Cardiac muscle cell (in vitro differentiated cells and primary cell): ENCODE data around the gene EZH2. TPM values are rescaled to one million over a fixed set of nuclear protein-coding genes. Genes with fewer than 3 reads are reported as not detected.

Experiments used
- DNase-seq, 2 donors: peaks; one replicate each; pipeline versions ENCODE4 v3.0.0 to v3.0.0-alpha.2; 2010 to 2017; ENCODE audit warnings: low read depth in 1 of 2, low spot score in 1 of 2
- H3K27ac ChIP-seq: fragments of 200-600 bp; sonication (generic); 2 replicates; pipeline ENCODE4 v1.5.1; 2016
- H3K27me3 ChIP-seq: fragments of 200-600 bp; sonication (generic); 2 replicates; pipeline ENCODE4 v1.6.0; 2016; ENCODE audit warnings: control low read depth
- H3K36me3 ChIP-seq: fragments of 200-600 bp; sonication (generic); 2 replicates; pipeline ENCODE4 v1.5.1; 2016; ENCODE audit warnings: control low read depth
- H3K4me1 ChIP-seq: fragments of 200-600 bp; sonication (generic); 2 replicates; pipeline ENCODE4 v1.8.1; 2017; ENCODE audit warnings: low read depth, mild to moderate bottlenecking, mixed run types
- H3K4me3 ChIP-seq: fragments of 200-600 bp; sonication (generic); 2 replicates; pipeline ENCODE4 v1.5.1; 2016; ENCODE audit warnings: mild to moderate bottlenecking
- H3K9me3 ChIP-seq: fragments of 200-600 bp; sonication (generic); 2 replicates; pipeline ENCODE4 v1.5.1; 2017; ENCODE audit warnings: low read depth, mild to moderate bottlenecking, control low read depth
- polyA plus RNA-seq: library from polyadenylated mRNA; unstranded; fragments of >200 nt; fragmentation: Nextera tagmentation; extraction: Ambion mirVana; gene quantifications from 2 replicates; pipeline ENCODE4 v1.2.1, GENCODE V29; 2016
- total RNA-seq: library from RNA; depleted of rRNA; stranded (reverse); fragments of >200 nt; gene quantifications from 2 replicates; pipeline ENCODE4 v1.2.3, GENCODE V29; 2016
- TF ChIP-seq, protein P1 (sequence below): IDR thresholded peaks from 2 replicates; pipeline ENCODE4 v1.5.1; 2012; ENCODE audit warnings: low read depth, mild to moderate bottlenecking, low read length

EZH2 gene
- total and polyA plus RNA-seq, 2 experiments from 2014 or later = 18.7 to 28.4 TPM

DNA sequence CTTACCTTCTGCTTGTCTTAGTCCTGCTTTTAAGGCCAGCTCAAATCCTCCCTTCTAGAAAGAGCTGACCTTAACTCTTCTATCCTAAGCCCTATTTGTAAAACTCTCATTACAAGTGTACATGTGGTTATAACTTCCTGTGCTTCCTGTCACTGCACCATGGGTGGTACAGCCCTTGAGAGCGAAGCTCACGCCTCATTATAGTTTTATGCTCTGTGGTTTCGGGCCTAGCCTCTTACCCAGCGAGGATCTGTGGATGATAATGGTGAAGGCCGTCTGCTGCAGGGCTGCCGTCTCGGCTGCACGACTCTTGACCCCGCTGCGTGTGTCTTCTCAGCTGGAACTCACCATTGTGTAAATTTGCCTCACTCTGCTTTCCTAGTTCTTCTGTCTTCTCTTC, 110.8 kb downstream of the EZH2 start:
- DNase-seq = no peak
- Histone ChIP-seq H3K9me3 (no peaks in the 10 kb centered on the region), H3K27me3 (no peaks in the 10 kb centered on the region), H3K4me3 (no peak overlapping the region), H3K4me1 (no peaks in the 10 kb centered on the region), H3K36me3 (peaks cover 57% of the 10 kb centered on the region), H3K27ac (peak overlapping the region; percentile 23)
- TF ChIP-seq, protein P1, sequence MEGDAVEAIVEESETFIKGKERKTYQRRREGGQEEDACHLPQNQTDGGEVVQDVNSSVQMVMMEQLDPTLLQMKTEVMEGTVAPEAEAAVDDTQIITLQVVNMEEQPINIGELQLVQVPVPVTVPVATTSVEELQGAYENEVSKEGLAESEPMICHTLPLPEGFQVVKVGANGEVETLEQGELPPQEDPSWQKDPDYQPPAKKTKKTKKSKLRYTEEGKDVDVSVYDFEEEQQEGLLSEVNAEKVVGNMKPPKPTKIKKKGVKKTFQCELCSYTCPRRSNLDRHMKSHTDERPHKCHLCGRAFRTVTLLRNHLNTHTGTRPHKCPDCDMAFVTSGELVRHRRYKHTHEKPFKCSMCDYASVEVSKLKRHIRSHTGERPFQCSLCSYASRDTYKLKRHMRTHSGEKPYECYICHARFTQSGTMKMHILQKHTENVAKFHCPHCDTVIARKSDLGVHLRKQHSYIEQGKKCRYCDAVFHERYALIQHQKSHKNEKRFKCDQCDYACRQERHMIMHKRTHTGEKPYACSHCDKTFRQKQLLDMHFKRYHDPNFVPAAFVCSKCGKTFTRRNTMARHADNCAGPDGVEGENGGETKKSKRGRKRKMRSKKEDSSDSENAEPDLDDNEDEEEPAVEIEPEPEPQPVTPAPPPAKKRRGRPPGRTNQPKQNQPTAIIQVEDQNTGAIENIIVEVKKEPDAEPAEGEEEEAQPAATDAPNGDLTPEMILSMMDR = no peak

DNA sequence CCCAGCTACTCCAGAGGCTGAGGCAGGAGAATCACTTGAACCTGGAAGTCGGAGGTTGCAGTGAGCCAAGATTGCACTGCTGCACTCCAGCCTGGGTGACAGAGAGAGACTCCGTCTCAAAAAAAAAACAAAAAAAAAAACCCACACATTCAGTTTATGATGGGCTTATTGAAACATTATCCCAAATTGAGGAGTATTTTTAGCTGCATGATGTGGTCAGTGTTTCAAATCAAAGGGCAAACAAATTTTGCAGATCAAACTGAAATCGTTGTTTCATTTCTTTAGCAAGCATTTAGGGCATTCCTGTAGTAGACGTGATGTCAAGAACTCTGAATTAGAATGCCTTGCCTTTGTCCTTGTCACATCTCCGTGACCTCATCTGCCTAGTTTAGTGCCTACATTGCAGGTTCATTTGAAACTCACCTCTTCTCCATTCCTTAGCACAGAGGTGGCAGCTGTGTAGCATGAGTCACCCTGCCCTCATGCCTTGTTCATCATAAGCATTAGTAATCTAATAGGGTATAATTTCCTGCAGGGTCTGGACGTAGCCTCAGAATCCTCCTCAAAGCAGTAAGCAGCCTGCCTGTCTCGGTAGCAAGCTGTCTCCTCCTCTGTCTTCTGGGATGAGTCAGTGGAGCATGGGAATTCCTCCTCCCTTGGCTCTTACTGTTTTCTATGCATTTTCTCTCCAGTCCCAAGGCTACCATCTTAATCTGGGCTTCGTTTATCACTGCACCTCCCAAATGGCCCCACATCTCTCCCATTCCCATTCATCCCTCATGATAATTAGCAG, 111.6 kb downstream of the EZH2 start:
- no peaks in the 10 kb centered on the region for H3K27me3 ChIP-seq
- no peaks in the 10 kb centered on the region for H3K9me3 ChIP-seq
- no peak overlapping the region for H3K4me3 ChIP-seq
- H3K27ac ChIP-seq = peak overlapping the region; percentile 23
- peak in 1 of 2 donors; percentile 64 for DNase-seq
- TF ChIP-seq, protein P1 = no peak
- H3K4me1 ChIP-seq = no peaks in the 10 kb centered on the region
- peaks cover 62% of the 10 kb centered on the region for H3K36me3 ChIP-seq

DNA sequence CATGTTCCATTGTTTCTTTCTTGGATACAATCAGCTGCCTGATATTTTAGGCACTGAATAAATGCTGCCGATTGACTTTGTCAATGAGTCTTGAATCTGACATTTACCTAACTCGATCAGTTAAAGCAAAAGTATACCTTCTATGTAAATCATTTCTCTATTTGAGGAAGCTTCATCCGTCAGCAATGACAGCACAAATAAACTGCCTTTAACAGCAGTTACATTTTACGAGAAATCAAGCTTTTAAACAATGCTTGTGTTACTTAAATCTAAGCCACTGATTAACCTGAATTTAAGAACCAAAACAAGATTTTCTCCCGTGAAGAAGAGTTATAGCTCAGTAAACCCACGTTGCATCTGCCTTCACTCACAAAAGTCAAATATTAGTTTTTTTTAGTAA, 114.1 kb downstream of the EZH2 start:
- Histone ChIP-seq H3K4me3 (no peak overlapping the region), H3K4me1 (no peaks in the 10 kb centered on the region), H3K27me3 (no peaks in the 10 kb centered on the region), H3K9me3 (no peaks in the 10 kb centered on the region), H3K36me3 (peaks cover 61% of the 10 kb centered on the region), H3K27ac (no peak overlapping the region)
- TF ChIP-seq, protein P1 = no peak
- DNase-seq = no peak

DNA sequence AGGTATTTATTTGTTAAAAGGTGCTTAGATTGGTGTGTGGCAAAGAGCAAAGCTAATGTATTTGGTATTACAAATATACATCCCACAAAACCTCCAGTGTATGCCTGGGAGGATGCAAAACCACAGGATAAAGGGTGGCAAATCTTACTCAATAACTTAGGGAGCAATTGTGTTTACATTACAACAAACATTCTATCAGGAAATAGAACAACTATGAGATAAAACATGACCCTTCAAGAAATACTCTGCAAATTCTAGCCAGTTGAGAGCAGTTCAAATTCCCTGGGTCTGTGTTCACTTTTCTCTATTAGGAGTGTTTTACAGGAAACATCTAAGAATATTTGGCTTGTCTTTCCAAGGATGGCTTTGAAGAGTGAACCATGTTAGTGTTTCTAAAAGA, 120.5 kb downstream of the EZH2 start:
- H3K9me3 ChIP-seq = no peaks in the 10 kb centered on the region
- DNase-seq = peak in 1 of 2 donors; percentile 40
- H3K4me3 ChIP-seq = no peak overlapping the region
- no peaks in the 10 kb centered on the region for H3K27me3 ChIP-seq
- no peak overlapping the region for H3K27ac ChIP-seq
- H3K36me3 ChIP-seq = peaks cover 42% of the 10 kb centered on the region
- TF ChIP-seq, protein P1 = no peak
- H3K4me1 ChIP-seq = no peaks in the 10 kb centered on the region

DNA sequence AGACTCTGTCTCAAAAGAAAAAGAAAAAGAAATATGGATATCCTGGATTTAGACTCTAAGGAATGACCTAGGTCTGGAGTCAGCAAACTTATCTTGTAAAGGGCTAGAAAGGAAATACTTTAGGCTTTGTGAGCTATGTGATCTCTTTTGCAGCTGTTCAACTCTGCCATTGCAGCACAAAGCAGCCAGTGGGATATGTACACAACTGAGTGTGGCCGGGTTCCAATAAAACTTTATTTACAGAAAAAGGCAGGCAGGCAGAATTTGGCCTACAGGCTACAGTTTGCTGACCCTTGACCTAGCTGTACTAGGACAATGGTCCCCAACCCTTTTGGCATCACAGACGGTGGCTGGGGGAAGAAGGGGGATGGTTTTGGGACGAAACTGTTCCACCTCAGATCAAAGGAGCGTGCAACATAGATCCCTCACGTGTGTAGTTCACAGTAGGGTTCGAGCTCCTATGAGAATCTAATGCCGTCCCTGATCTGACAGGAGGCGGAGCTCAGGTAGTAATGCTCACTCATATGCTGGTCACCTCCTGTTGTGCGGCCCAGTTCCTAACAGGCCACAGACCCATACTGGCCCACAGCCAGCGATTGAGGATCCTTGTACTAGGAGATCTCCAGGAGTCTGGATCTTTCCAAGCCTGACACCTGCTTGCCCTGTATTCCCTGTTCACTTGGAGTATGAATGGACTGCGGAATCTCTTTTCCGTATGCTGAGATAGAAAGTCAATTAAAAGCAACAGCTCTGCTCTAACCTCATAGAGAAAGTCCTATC, 122.4 kb downstream of the EZH2 start:
- H3K9me3 ChIP-seq = no peaks in the 10 kb centered on the region
- no peak for DNase-seq
- TF ChIP-seq, protein P1 = no peak
- no peak overlapping the region for H3K4me3 ChIP-seq
- peaks cover 46% of the 10 kb centered on the region for H3K36me3 ChIP-seq
- H3K4me1 ChIP-seq = no peaks in the 10 kb centered on the region
- no peaks in the 10 kb centered on the region for H3K27me3 ChIP-seq
- no peak overlapping the region for H3K27ac ChIP-seq

Other genes with a start within 250 kb of the EZH2 start
- gene CUL1, start 185.4 kb downstream of the EZH2 start, total RNA-seq = 58.8 and 59.0 TPM in 2 replicates
- gene CUL1, start 185.4 kb downstream of the EZH2 start, polyA plus RNA-seq = 71.6 and 97.0 TPM in 2 replicates
- 150 and 323 TPM in 2 replicates for gene PDIA4, start 144.2 kb upstream of the EZH2 start, total RNA-seq
- gene PDIA4, start 144.2 kb upstream of the EZH2 start, polyA plus RNA-seq = 148 and 367 TPM in 2 replicates
- gene ZNF786, start 206.4 kb upstream of the EZH2 start, total RNA-seq = 8.3 and 11.1 TPM in 2 replicates
- 6.2 and 10.0 TPM in 2 replicates for gene ZNF786, start 206.4 kb upstream of the EZH2 start, polyA plus RNA-seq
- gene ZNF425, start 242.0 kb upstream of the EZH2 start, total RNA-seq = 6.8 and 7.1 TPM in 2 replicates
- gene ZNF425, start 242.0 kb upstream of the EZH2 start, polyA plus RNA-seq = 7.6 and 11.3 TPM in 2 replicates